GM23248 (cell line): ENCODE measurements around the gene OR11H6.

ENCODE experiments used
- EZH2 ChIP-seq: fragments of 200-600 bp; sonication (generic); IDR thresholded peaks from 2 replicates; pipeline ENCODE4 v1.6.1; 2018; ENCODE audit warnings: antibody characterized with exemption, mild to moderate bottlenecking; ENCODE audit not compliant: insufficient read depth, poor library complexity, severe bottlenecking
- EZH2phosphoT487 ChIP-seq: fragments of 200-600 bp; sonication (generic); IDR thresholded peaks from 2 replicates; pipeline ENCODE4 v1.6.1; 2018; ENCODE audit warnings: antibody characterized with exemption, moderate library complexity, mild to moderate bottlenecking, low read depth; ENCODE audit not compliant: insufficient read depth

DNA sequence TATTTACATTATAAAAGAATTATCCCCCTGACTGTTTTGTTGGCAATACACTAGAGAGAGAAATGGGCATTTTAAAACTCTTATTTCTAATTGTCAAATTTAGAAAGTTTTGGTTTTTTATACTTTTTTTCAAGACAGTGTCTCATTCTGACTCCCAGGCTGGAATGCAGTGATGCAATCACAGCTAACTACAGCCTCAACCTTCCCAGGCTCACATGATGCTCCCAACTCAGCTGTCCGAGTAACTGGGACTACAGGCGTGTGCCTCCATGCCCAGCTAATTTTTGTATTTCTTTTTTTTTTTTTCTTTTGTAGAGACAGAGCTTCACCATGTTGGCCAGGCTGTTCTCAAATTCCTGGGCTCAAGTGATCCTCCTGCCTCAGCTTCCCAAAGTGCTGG is 8.3 kb upstream of the OR11H6 start:
- TF ChIP-seq EZH2 (no peak), EZH2phosphoT487 (no peak)
